HepG2 (cell line): ENCODE results near the gene IL36A. TPM values are rescaled to one million over a fixed set of nuclear protein-coding genes. Genes with fewer than 3 reads are reported as not detected.

Source experiments
- ATAC-seq: fragments of 200-7000 bp; cut with Tn5 transposase; 3 replicates; pipeline ENCODE4 v1.9.1; 2020; ENCODE audit warnings: mild to moderate bottlenecking, moderate library complexity
- BruUV-seq: library from RNA; stranded (reverse); fragments of 400-500 nt; replicated peaks from 2 replicates; lab custom pipeline; 2021; lab: Mats Ljungman, UMichigan
- CTCF ChIA-PET: fragments of 300-600 bp; formaldehyde crosslinking; extraction: SDS; loops from one replicate; lab custom pipeline; 2021; ENCODE audit warnings: low total read pairs, inconsistent platforms, low intra/inter-chr PET ratio; lab: Yijun Ruan, JAX
- POLR2A ChIA-PET: fragments of 350-600 bp; sonication (Branson Sonifier 250); formaldehyde crosslinking; loops from one replicate; lab custom pipeline; 2020; ENCODE audit warnings: antibody characterized with exemption, inconsistent platforms; lab: Yijun Ruan, JAX
- DNase-seq: peaks from one replicate; pipeline ENCODE4 v3.0.0-alpha.2; 2015; ENCODE audit warnings: low spot score
- FAIRE-seq: peaks from 3 replicates; lab custom pipeline; 2011; peaks lifted over from hg19 to GRCh38; lab: Jason Lieb, UNC
- H2AFZ ChIP-seq: one replicate; pipeline ENCODE4 v1.6.1; 2011; ENCODE audit warnings: low read length, inconsistent platforms
- H3K27ac ChIP-seq: fragments of 300-600 bp; 3 replicates; pipeline ENCODE4 v1.8.0; 2011; ENCODE audit warnings: mixed run types, mild to moderate bottlenecking, mixed read lengths, low read length, inconsistent platforms; ENCODE audit not compliant: insufficient read depth; ENCODE audit errors: extremely low read length
- H3K27me3 ChIP-seq, 2 experiments: fragments of 200-600 bp in 1 of 2; 2 replicates in 1 of 2; 3 replicates in 1 of 2; pipeline versions ENCODE4 v1.6.0 to v1.8.0; 2011; ENCODE audit warnings: low read length in 2 of 2, mild to moderate bottlenecking in 2 of 2, moderate library complexity in 2 of 2, inconsistent platforms in 1 of 2; ENCODE audit not compliant: insufficient read depth in 2 of 2, control insufficient read depth in 1 of 2
- H3K36me3 ChIP-seq, 2 experiments: fragments of 200-600 bp in 1 of 2; replicated peaks in 1 of 2; 2 replicates in 1 of 2; 3 replicates in 1 of 2; pipeline versions ENCODE4 v1.5.1 to v1.8.0; 2011; ENCODE audit warnings: low read length in 2 of 2, inconsistent platforms in 1 of 2; ENCODE audit not compliant: insufficient read depth in 2 of 2, control insufficient read depth in 1 of 2
- H3K4me1 ChIP-seq: 2 replicates; pipeline ENCODE4 v1.5.1; 2012; ENCODE audit warnings: low read length, inconsistent platforms; ENCODE audit not compliant: insufficient read depth
- H3K4me2 ChIP-seq: 2 replicates; pipeline ENCODE4 v1.6.0; 2011; ENCODE audit warnings: low read depth, low read length, inconsistent platforms
- H3K4me3 ChIP-seq, 3 experiments: fragments of 200-600 bp in 1 of 3; sonication (generic), shearing (Covaris generic) in 1 of 3; replicated peaks in 1 of 3; 2 replicates each; pipeline ENCODE4 v1.5.1; 2011 to 2016; ENCODE audit warnings: low read length in 3 of 3, inconsistent platforms in 2 of 3, low read depth in 2 of 3, mild to moderate bottlenecking in 2 of 3, control low read depth in 1 of 3, mixed read lengths in 1 of 3; ENCODE audit not compliant: insufficient read depth in 1 of 3
- H3K79me2 ChIP-seq: one replicate; pipeline ENCODE4 v1.6.1; 2011; ENCODE audit warnings: low read length, inconsistent platforms; ENCODE audit not compliant: insufficient read depth
- H3K9ac ChIP-seq: 2 replicates; pipeline ENCODE4 v1.6.0; 2011; ENCODE audit warnings: mild to moderate bottlenecking, low read depth, low read length, inconsistent platforms; ENCODE audit not compliant: insufficient read depth
- H3K9me3 ChIP-seq: 2 replicates; pipeline ENCODE4 v1.5.1; 2012; ENCODE audit warnings: mild to moderate bottlenecking, low read length
- H4K20me1 ChIP-seq: 2 replicates; pipeline ENCODE4 v1.6.0; 2011; ENCODE audit warnings: inconsistent platforms, mild to moderate bottlenecking, low read length, moderate library complexity; ENCODE audit not compliant: insufficient read depth
- ARID4A ChIP-seq: sonication (generic); formaldehyde crosslinking; IDR thresholded peaks from 2 replicates; pipeline ENCODE4 v1.5.0; 2020; ENCODE audit warnings: mild to moderate bottlenecking, missing genetic modification reagents, borderline replicate concordance
- ARNT2 ChIP-seq: sonication (generic); formaldehyde crosslinking; IDR thresholded peaks from 2 replicates; pipeline ENCODE4 v1.8.0; 2022; ENCODE audit warnings: mild to moderate bottlenecking, low read depth, missing genetic modification reagents, moderate library complexity
- ATRX ChIP-seq: sonication (generic); formaldehyde crosslinking; IDR thresholded peaks from 2 replicates; pipeline ENCODE4 v1.4.0; 2020; ENCODE audit warnings: missing genetic modification reagents, borderline replicate concordance
- DNMT3B ChIP-seq: conservative IDR thresholded peaks from 2 replicates; pipeline ENCODE4 v1.6.1; 2016; ENCODE audit warnings: missing biosample characterization, control low read depth
- MAFG ChIP-seq: sonication (generic); formaldehyde crosslinking; IDR thresholded peaks from 2 replicates; pipeline ENCODE4 v1.5.1; 2020; ENCODE audit warnings: mild to moderate bottlenecking, missing genetic modification reagents
- MTA3 ChIP-seq: sonication (generic); formaldehyde crosslinking; IDR thresholded peaks from 2 replicates; pipeline ENCODE4 v1.4.0; 2020; ENCODE audit warnings: missing genetic modification reagents
- SIX4 ChIP-seq: sonication (generic); formaldehyde crosslinking; IDR thresholded peaks from 2 replicates; pipeline ENCODE4 v1.4.0; 2020; ENCODE audit warnings: missing genetic modification reagents
- ZNF251 ChIP-seq: sonication (generic); formaldehyde crosslinking; IDR thresholded peaks from 2 replicates; pipeline ENCODE4 v1.9.0; 2021; ENCODE audit warnings: mild to moderate bottlenecking, missing genetic modification reagents
- ZNF3 ChIP-seq: IDR thresholded peaks from 2 replicates; pipeline ENCODE4 v1.7.0; 2017; ENCODE audit warnings: inconsistent platforms
- ZNF34 ChIP-seq: sonication (generic); formaldehyde crosslinking; IDR thresholded peaks from 2 replicates; pipeline ENCODE4 v1.4.0; 2020; ENCODE audit warnings: mild to moderate bottlenecking, missing genetic modification reagents, borderline replicate concordance
- ZNF766 ChIP-seq: sonication (generic); formaldehyde crosslinking; IDR thresholded peaks from 2 replicates; pipeline ENCODE4 v1.5.0; 2020; ENCODE audit warnings: missing genetic modification reagents, borderline replicate concordance
- ZSCAN12 ChIP-seq: sonication (generic); formaldehyde crosslinking; IDR thresholded peaks from 2 replicates; pipeline ENCODE4 v1.9.0; 2021; ENCODE audit warnings: mild to moderate bottlenecking, missing genetic modification reagents
- WGBS: methylation state at CpG from one replicate; pipeline ENCODE4 v1.1.6; 2017; ENCODE audit warnings: low lambda C conversion rate; 5-methylcytosine and 5-hydroxymethylcytosine counted together
- in situ Hi-C: cut with HindIII; loops from 2 replicates; pipeline ENCODE4 v1.10.0; 2017; ENCODE audit warnings: low pct_unique_long_range_greater_than_20kb; ENCODE audit not compliant: extremely low pct_ligation_motif_present
- intact Hi-C: fragments of 100-400 bp; cut with micrococcal nuclease; formaldehyde crosslinking; loops from one replicate; pipeline ENCODE4 v1.10.0; 2022; ENCODE audit not compliant: unreplicated experiment
- polyA plus RNA-seq, 8 experiments: library from polyadenylated mRNA; depleted of rRNA in 3 of 8; stranded (reverse) in 7 of 8; unstranded in 1 of 8; fragments of >200 nt; fragmentation: Illumina TruSeq in 4 of 8; extraction: Trizol in 4 of 8; gene quantifications; 2 replicates each; pipeline versions ENCODE4 v1.2.1 to v1.2.3, GENCODE V29; 2011 to 2016; ENCODE audit warnings: low read depth in 4 of 8, missing spikeins in 1 of 8, mixed read lengths in 1 of 8; ENCODE audit not compliant: insufficient read depth in 1 of 8
- total RNA-seq, 5 experiments: library from RNA; depleted of rRNA; stranded (reverse); fragments of >200 nt; fragmentation: Illumina TruSeq; extraction: Trizol; gene quantifications; 2 replicates each; pipeline ENCODE4 v1.2.3, GENCODE V29; 2016; ENCODE audit warnings: low read depth in 1 of 5

IL36A gene
- total and polyA plus RNA-seq, 2 of the 13 experiments (the other 11 are each of a cell fraction or from before 2014, with no cell fraction given) = not detected

GRCh38 chr2:112979731-112980130 lies 25.5 kb upstream of the IL36A start (continued):
- TF ChIP-seq ARID4A (CRISPR knock-in tag) (no peak), ARNT2 (CRISPR knock-in tag) (no peak), ZSCAN12 (CRISPR knock-in tag) (no peak), ZNF3 (CRISPR knock-in tag) (no peak), DNMT3B (CRISPR knock-in tag) (no peak), SIX4 (CRISPR knock-in tag) (no peak), ZNF251 (CRISPR knock-in tag) (no peak), ZNF766 (CRISPR knock-in tag) (no peak), ATRX (no peak), ZNF34 (CRISPR knock-in tag) (no peak)

GRCh38 chr2:112980537-112980936 lies 24.7 kb upstream of the IL36A start:
- no peak overlapping the region for H3K4me3 ChIP-seq
- H3K27me3 ChIP-seq = peaks cover 0 to 9% of the 10 kb centered on the region in 2 experiments; a peak in 1 of 5 replicates
- DNase-seq (no peak), ATAC-seq (no peak), FAIRE-seq (no peak)
- H3K36me3 ChIP-seq = no peaks in the 10 kb centered on the region
- H3K27ac ChIP-seq = no peak overlapping the region
- 9% methylated on average over 1 of the region's 1 CpG for WGBS
- ChIA-PET CTCF (no interaction called here), POLR2A (no interaction called here)
- TF ChIP-seq MTA3 (no peak), MAFG (CRISPR knock-in tag) (no peak)
- H2AFZ ChIP-seq = no peak overlapping the region
- H3K9ac ChIP-seq = no peak overlapping the region
- no TSS peak for BruUV-seq
- H3K4me2 ChIP-seq = no peak overlapping the region
- no peaks in the 10 kb centered on the region for H3K9me3 ChIP-seq
- no peaks in the 10 kb centered on the region for H4K20me1 ChIP-seq
- H3K4me1 ChIP-seq = no peaks in the 10 kb centered on the region
- intact Hi-C loops = no loop called here
- in situ Hi-C loops = no loop called here
- no peaks in the 10 kb centered on the region for H3K79me2 ChIP-seq
